Non-pigmented ciliary epithelial cell (primary cell): ENCODE results near the gene CYTH1.

Source experiments
- DNase-seq: peaks from one replicate; pipeline ENCODE4 v3.0.0-alpha.2; 2010; ENCODE audit warnings: low read depth

CYTH1 gene

GRCh38 chr17:78715000-78715771, 66.9 kb downstream of the CYTH1 start:
- DNase-seq = no peak

GRCh38 chr17:78714534-78714933, 67.5 kb downstream of the CYTH1 start:
- no peak for DNase-seq

- DNase-seq = no peak
These were observed 70.0 kb downstream of the CYTH1 start for GRCh38 chr17:78712043-78712442.

- DNase-seq = no peak
These were observed 71.5 kb downstream of the CYTH1 start for GRCh38 chr17:78710607-78711006.

- no peak for DNase-seq
These were observed 72.3 kb downstream of the CYTH1 start for GRCh38 chr17:78709751-78710181.

- no peak for DNase-seq
These were observed 72.9 kb downstream of the CYTH1 start for GRCh38 chr17:78709119-78709681.

GRCh38 chr17:78708510-78708973, 73.5 kb downstream of the CYTH1 start:
- peak; percentile 41 for DNase-seq

- no peak for DNase-seq
These were observed 74.2 kb downstream of the CYTH1 start for GRCh38 chr17:78707923-78708322.

- DNase-seq = no peak
These were observed 75.1 kb downstream of the CYTH1 start for GRCh38 chr17:78707016-78707415.

- peak; percentile 22 for DNase-seq
These were observed 75.7 kb downstream of the CYTH1 start for GRCh38 chr17:78706271-78706915.

GRCh38 chr17:78705071-78705470, 77.0 kb downstream of the CYTH1 start:
- DNase-seq = no peak

GRCh38 chr17:78704594-78704993, 77.5 kb downstream of the CYTH1 start:
- DNase-seq = no peak

GRCh38 chr17:78697554-78698343, 84.3 kb downstream of the CYTH1 start:
- DNase-seq = no peak

- DNase-seq = no peak
These were observed 85.0 kb downstream of the CYTH1 start for GRCh38 chr17:78697122-78697521.

- DNase-seq = no peak
These were observed 85.8 kb downstream of the CYTH1 start for GRCh38 chr17:78696016-78696982.

GRCh38 chr17:78694805-78695531, 87.1 kb downstream of the CYTH1 start:
- DNase-seq = no peak

GRCh38 chr17:78693346-78694083, 88.6 kb downstream of the CYTH1 start:
- no peak for DNase-seq

GRCh38 chr17:78692460-78693010, 89.5 kb downstream of the CYTH1 start:
- DNase-seq = no peak

- no peak for DNase-seq
These were observed 93.0 kb downstream of the CYTH1 start for GRCh38 chr17:78689029-78689428.
